GM18951 (cell line): Measurements from ENCODE around the gene EPAS1.

Experiments
- POLR2A ChIP-seq: IDR thresholded peaks from 4 replicates; pipeline ENCODE4 v1.6.1; 2011; ENCODE audit warnings: mild to moderate bottlenecking; ENCODE audit not compliant: insufficient read length, insufficient read depth; ENCODE audit errors: extremely low read depth
- in situ Hi-C: fragments of 300-500 bp; cut with MboI; formaldehyde crosslinking; loops from one replicate; pipeline ENCODE4 v1.12.0; 2022; ENCODE audit warnings: low sequenced_read_pairs, mixed read lengths, inconsistent platforms; ENCODE audit not compliant: unreplicated experiment

Gene EPAS1

GRCh38 chr2:46325182-46325928 lies 28.1 kb downstream of the EPAS1 start:
- in situ Hi-C loops = no loop called here
- no peak for TF ChIP-seq POLR2A

GRCh38 chr2:46326231-46326980 lies 29.2 kb downstream of the EPAS1 start:
- no peak for TF ChIP-seq POLR2A
- in situ Hi-C loops = no loop called here

- no peak for TF ChIP-seq POLR2A
- in situ Hi-C loops = no loop called here
Measured at GRCh38 chr2:46327627-46328026, 30.4 kb downstream of the EPAS1 start.

- TF ChIP-seq POLR2A = no peak
- in situ Hi-C loops = no loop called here
Measured at GRCh38 chr2:46328291-46328690, 31.1 kb downstream of the EPAS1 start.

GRCh38 chr2:46328829-46329228 lies 31.6 kb downstream of the EPAS1 start:
- no peak for TF ChIP-seq POLR2A
- in situ Hi-C loops = no loop called here

GRCh38 chr2:46329340-46329739 lies 32.1 kb downstream of the EPAS1 start:
- TF ChIP-seq POLR2A = no peak
- in situ Hi-C loops = no loop called here

GRCh38 chr2:46329803-46330775 lies 32.9 kb downstream of the EPAS1 start:
- in situ Hi-C loops = no loop called here
- no peak for TF ChIP-seq POLR2A

GRCh38 chr2:46331109-46331766 lies 34.0 kb downstream of the EPAS1 start:
- in situ Hi-C loops = no loop called here
- no peak for TF ChIP-seq POLR2A

- in situ Hi-C loops = no loop called here
- TF ChIP-seq POLR2A = no peak
Measured at GRCh38 chr2:46332686-46333281, 35.6 kb downstream of the EPAS1 start.

GRCh38 chr2:46333912-46334311 lies 36.7 kb downstream of the EPAS1 start:
- TF ChIP-seq POLR2A = no peak
- in situ Hi-C loops = no loop called here

GRCh38 chr2:46334389-46335271 lies 37.4 kb downstream of the EPAS1 start:
- in situ Hi-C loops = no loop called here
- TF ChIP-seq POLR2A = no peak
